Bone marrow (tissue), 2 donors: ENCODE data around the gene OR51T1.

Experiments
- DNase-seq, 2 donors: peaks; one replicate each; lab custom pipeline; 2025; lab: John Stamatoyannopoulos, UW

OR51T1 gene

GRCh38 chr11:4926608-4927007, 44.9 kb downstream of the OR51T1 start:
- DNase-seq, result no peak
